Hepatocyte (in vitro differentiated cells): ENCODE measurements around the gene CYBA.

Source experiments
- CTCF ChIP-seq: fragments of 200-600 bp; sonication (generic); IDR thresholded peaks from 2 replicates; pipeline ENCODE4 v1.5.1; 2016; ENCODE audit warnings: antibody characterized with exemption, mild to moderate bottlenecking; ENCODE audit not compliant: poor library complexity
- EZH2 ChIP-seq: fragments of 200-600 bp; sonication (generic); IDR thresholded peaks from 2 replicates; pipeline ENCODE4 v1.6.1; 2016; ENCODE audit warnings: antibody characterized with exemption, mild to moderate bottlenecking, borderline replicate concordance

DNA sequence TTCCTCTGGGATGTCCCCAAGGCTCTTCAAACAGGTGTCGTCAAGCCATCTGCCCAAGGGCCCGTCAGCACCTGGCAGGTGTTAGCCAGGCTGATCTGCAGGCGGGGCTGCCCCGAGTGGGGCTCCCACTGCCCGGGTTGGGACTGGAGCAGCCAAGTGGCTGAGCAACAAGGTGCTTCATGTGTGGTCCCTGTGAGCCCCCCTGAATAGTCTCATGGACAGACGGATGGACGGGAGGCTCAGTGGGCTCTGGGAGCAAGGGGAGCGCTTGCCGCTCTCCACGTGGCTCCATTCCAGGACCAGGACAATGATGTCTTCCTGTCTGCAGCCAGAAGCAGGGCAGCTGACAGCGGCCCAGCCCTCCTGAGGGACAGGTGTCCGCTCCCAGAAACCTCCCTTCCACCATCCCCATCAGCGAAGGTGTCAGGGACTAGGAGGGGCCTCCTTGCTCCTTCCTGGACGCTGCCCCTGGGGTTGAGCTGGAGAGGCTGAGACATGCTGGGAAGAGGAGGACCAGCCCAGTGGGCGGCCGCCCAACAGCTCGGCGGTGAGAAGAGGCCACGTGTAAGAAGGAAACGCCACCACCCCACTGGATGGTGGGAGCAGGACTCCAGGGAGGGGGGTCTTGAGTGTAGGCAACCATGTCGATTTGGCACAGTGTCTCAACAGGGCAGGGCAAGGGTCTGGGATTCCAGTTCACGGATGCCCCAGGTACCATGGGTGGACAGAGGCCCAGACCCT is 25.8 kb upstream of the CYBA start:
- TF ChIP-seq EZH2 = no peak
- TF ChIP-seq CTCF = no peak
